ENCODE data around the gene HECTD2. TPM values are rescaled to one million over a fixed set of nuclear protein-coding genes. Genes with fewer than 3 reads are reported as not detected.

Gene HECTD2
- total RNA-seq, 1 experiment from 2014 or later = 5.2 TPM

DNA sequence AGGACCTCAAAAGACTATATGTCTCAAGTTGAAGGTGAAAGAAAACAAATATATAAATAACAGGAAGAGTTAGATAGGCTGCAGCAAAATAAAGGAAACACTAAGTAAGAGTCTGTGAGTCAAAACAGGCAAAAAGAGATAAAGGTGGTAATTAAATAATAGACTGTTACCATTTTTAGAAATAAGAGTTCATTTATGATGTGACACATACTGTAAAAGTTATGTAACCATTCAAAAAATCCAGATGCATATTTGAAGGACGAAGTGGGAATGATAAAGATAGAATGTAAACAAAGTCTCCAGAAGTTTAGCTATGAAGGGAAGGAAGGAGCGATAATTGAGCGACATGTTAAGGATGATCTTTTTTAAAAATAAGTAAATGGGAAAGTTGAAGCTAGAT lies 50.5 kb downstream of the HECTD2 start:
- no peak for TF ChIP-seq EZH2 (IDR thresholded peaks at IDR 0.05; ENCODE audit: low read depth)
- TF ChIP-seq, protein P1, sequence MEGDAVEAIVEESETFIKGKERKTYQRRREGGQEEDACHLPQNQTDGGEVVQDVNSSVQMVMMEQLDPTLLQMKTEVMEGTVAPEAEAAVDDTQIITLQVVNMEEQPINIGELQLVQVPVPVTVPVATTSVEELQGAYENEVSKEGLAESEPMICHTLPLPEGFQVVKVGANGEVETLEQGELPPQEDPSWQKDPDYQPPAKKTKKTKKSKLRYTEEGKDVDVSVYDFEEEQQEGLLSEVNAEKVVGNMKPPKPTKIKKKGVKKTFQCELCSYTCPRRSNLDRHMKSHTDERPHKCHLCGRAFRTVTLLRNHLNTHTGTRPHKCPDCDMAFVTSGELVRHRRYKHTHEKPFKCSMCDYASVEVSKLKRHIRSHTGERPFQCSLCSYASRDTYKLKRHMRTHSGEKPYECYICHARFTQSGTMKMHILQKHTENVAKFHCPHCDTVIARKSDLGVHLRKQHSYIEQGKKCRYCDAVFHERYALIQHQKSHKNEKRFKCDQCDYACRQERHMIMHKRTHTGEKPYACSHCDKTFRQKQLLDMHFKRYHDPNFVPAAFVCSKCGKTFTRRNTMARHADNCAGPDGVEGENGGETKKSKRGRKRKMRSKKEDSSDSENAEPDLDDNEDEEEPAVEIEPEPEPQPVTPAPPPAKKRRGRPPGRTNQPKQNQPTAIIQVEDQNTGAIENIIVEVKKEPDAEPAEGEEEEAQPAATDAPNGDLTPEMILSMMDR (conservative IDR thresholded peaks at IDR 0.05) = no peak
- BruUV-seq (replicated peaks) = no TSS peak
- Histone ChIP-seq H3K27ac (no peak overlapping the region), H3K9me3 (ENCODE audit: insufficient read depth, low read depth) (no peaks in the 10 kb centered on the region), H3F3A (ENCODE audit: insufficient read depth, low read depth) (no peaks in the 10 kb centered on the region), H2AFZ (no peak overlapping the region), H3K4me1 (replicated peaks; ENCODE audit: insufficient read depth) (no peaks in the 10 kb centered on the region), H3K36me3 (ENCODE audit: low read depth) (no peaks in the 10 kb centered on the region), H3K4me2 (no peak overlapping the region), H3K4me3 (no peak overlapping the region), H4K20me1 (ENCODE audit: insufficient read depth) (no peaks in the 10 kb centered on the region), H3K9me2 (ENCODE audit: insufficient read depth) (no peaks in the 10 kb centered on the region), H3K79me2 (ENCODE audit: low read depth) (no peaks in the 10 kb centered on the region), H3K27me3 (ENCODE audit: insufficient read depth, low read depth) (no peaks in the 10 kb centered on the region)
- DNase-seq = no peak
- intact Hi-C loops (cut with micrococcal nuclease; ENCODE audit: unreplicated experiment) = no loop called here
- POLR2A ChIA-PET (ENCODE audit: unreplicated experiment) = no interaction called here
- CTCF ChIA-PET = no interaction called here

DNA sequence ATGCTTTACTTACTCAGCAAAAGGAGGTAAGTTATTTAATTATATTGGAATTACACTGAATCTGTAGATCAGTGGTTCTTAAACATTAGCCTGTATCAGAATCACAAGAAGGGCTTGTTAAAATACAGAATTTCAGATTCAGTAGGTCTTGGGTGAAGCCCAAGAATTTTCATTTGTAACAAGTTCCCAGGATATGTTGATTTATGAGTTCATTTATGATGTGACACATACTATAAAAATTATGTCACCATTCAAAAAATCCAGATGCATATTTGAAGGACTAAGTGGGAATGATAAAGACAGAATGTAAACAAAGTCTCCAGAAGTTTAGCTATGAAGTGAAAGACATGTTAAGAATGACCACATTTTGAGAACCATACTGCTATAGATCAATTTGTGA lies 52.3 kb downstream of the HECTD2 start:
- Histone ChIP-seq H3K27ac (no peak overlapping the region), H3K4me2 (no peak overlapping the region), H3F3A (ENCODE audit: insufficient read depth, low read depth) (no peaks in the 10 kb centered on the region), H3K9me2 (ENCODE audit: insufficient read depth) (no peaks in the 10 kb centered on the region), H3K36me3 (ENCODE audit: low read depth) (no peaks in the 10 kb centered on the region), H3K4me1 (replicated peaks; ENCODE audit: insufficient read depth) (no peaks in the 10 kb centered on the region), H3K79me2 (ENCODE audit: low read depth) (no peaks in the 10 kb centered on the region), H2AFZ (no peak overlapping the region), H4K20me1 (ENCODE audit: insufficient read depth) (no peaks in the 10 kb centered on the region), H3K9me3 (ENCODE audit: insufficient read depth, low read depth) (no peaks in the 10 kb centered on the region), H3K27me3 (ENCODE audit: insufficient read depth, low read depth) (no peaks in the 10 kb centered on the region), H3K4me3 (no peak overlapping the region)
- intact Hi-C loops (cut with micrococcal nuclease; ENCODE audit: unreplicated experiment) = no loop called here
- no TSS peak for BruUV-seq (replicated peaks)
- ChIA-PET CTCF (no interaction called here), POLR2A (ENCODE audit: unreplicated experiment) (no interaction called here)
- TF ChIP-seq EZH2 (IDR thresholded peaks at IDR 0.05; ENCODE audit: low read depth) = no peak
- TF ChIP-seq, protein P1 (conservative IDR thresholded peaks at IDR 0.05) = no peak
- no peak for DNase-seq

DNA sequence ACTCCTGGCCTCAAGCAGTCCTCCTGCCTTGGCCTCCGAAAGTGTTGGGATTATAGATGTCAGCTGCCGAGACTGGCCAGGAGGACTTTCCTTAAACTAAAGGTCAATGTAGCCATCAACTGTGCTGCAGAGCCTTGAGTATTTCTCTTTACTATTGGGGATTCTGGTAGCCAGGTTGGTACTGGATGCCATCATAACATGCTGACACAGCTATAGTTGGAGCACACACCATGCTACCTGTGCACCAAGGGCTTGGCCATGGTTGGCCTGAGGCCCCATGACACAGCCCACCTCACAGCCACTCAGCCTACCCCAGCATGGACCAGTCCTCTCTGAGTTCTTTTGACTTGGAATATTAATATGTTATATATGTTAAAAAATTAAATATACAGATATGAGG lies 54.4 kb downstream of the HECTD2 start:
- no peak overlapping the region for H3K4me3 ChIP-seq
- H4K20me1 ChIP-seq (ENCODE audit: insufficient read depth) = no peaks in the 10 kb centered on the region
- H3K27me3 ChIP-seq (ENCODE audit: insufficient read depth, low read depth) = no peaks in the 10 kb centered on the region
- H3K4me1 ChIP-seq (replicated peaks; ENCODE audit: insufficient read depth) = no peaks in the 10 kb centered on the region
- DNase-seq = no peak
- no peaks in the 10 kb centered on the region for H3K9me3 ChIP-seq (ENCODE audit: insufficient read depth, low read depth)
- TF ChIP-seq, protein P1 (conservative IDR thresholded peaks at IDR 0.05) = no peak
- no peak for TF ChIP-seq EZH2 (IDR thresholded peaks at IDR 0.05; ENCODE audit: low read depth)
- CTCF ChIA-PET = no interaction called here
- no peak overlapping the region for H2AFZ ChIP-seq
- POLR2A ChIA-PET (ENCODE audit: unreplicated experiment) = no interaction called here
- H3K79me2 ChIP-seq (ENCODE audit: low read depth) = no peaks in the 10 kb centered on the region
- no peaks in the 10 kb centered on the region for H3K36me3 ChIP-seq (ENCODE audit: low read depth)
- intact Hi-C loops (cut with micrococcal nuclease; ENCODE audit: unreplicated experiment) = no loop called here
- no peak overlapping the region for H3K4me2 ChIP-seq
- no TSS peak for BruUV-seq (replicated peaks)
- H3K9me2 ChIP-seq (ENCODE audit: insufficient read depth) = no peaks in the 10 kb centered on the region
- no peak overlapping the region for H3K27ac ChIP-seq
- no peaks in the 10 kb centered on the region for H3F3A ChIP-seq (ENCODE audit: insufficient read depth, low read depth)
